Stimulated activated CD4-positive, alpha-beta T cell treated with anti-CD3 and anti-CD28 coated beads, TNF-alpha, amount 100 ng/mL, for 48 hours (primary cell): ENCODE results near the gene BTNL3.

Experiments used
- DNase-seq, 3 donors: peaks; one replicate each; pipeline ENCODE4 v3.0.0-alpha.2; 2020; ENCODE audit warnings: low read depth in 3 of 3

The BTNL3 gene

GRCh38 chr5:181020688-181021087, 32.0 kb downstream of the BTNL3 start:
- DNase-seq, result no peak

- DNase-seq, result no peak
Observed at GRCh38 chr5:181024245-181025064, 35.8 kb downstream of the BTNL3 start.

- DNase-seq, result no peak
Observed at GRCh38 chr5:181027452-181028031, 38.9 kb downstream of the BTNL3 start.

GRCh38 chr5:181028032-181028819, 39.6 kb downstream of the BTNL3 start:
- DNase-seq, result no peak

GRCh38 chr5:181031716-181032115, 43.1 kb downstream of the BTNL3 start:
- no peak for DNase-seq

GRCh38 chr5:181035991-181036815, 47.6 kb downstream of the BTNL3 start:
- DNase-seq, result no peak

- no peak for DNase-seq
Observed at GRCh38 chr5:181036816-181037364, 48.2 kb downstream of the BTNL3 start.

GRCh38 chr5:181037365-181037861, 48.8 kb downstream of the BTNL3 start:
- no peak for DNase-seq

- DNase-seq, result no peak
Observed at GRCh38 chr5:181039471-181039870, 50.8 kb downstream of the BTNL3 start.

GRCh38 chr5:181039931-181040630, 51.4 kb downstream of the BTNL3 start, which contains the start of gene BTNL9:
TSS of gene BTNL9 (plus strand) at chr5:181040266. CDS start at chr5:181045490, 5,224 bp downstream.
- no peak for DNase-seq

- no peak for DNase-seq
Observed at GRCh38 chr5:181040631-181040945, 51.9 kb downstream of the BTNL3 start.

- DNase-seq, result no peak
Observed at GRCh38 chr5:181041043-181041442, 52.4 kb downstream of the BTNL3 start.

GRCh38 chr5:181042036-181042713, 53.5 kb downstream of the BTNL3 start:
- DNase-seq, result no peak

- no peak for DNase-seq
Observed at GRCh38 chr5:181042722-181043121, 54.1 kb downstream of the BTNL3 start.

- no peak for DNase-seq
Observed at GRCh38 chr5:181043285-181044092, 54.8 kb downstream of the BTNL3 start.

- DNase-seq, result no peak
Observed at GRCh38 chr5:181044093-181044599, 55.5 kb downstream of the BTNL3 start.

- DNase-seq, result no peak
Observed at GRCh38 chr5:181044662-181045305, 56.1 kb downstream of the BTNL3 start.

- DNase-seq, result no peak
Observed at GRCh38 chr5:181045316-181045715, 56.7 kb downstream of the BTNL3 start.
